Esophagus (tissue), 2 donors: ENCODE measurements around the gene PRKN. TPM values are rescaled to one million over a fixed set of nuclear protein-coding genes. Genes with fewer than 3 reads are reported as not detected.

ENCODE experiments used
- H3K27ac ChIP-seq, 2 donors: one replicate each; pipeline ENCODE4 v1.5.1; 2013; ENCODE audit warnings: low read depth in 2 of 2, mild to moderate bottlenecking in 2 of 2, inconsistent platforms in 1 of 2, low read length in 1 of 2, moderate library complexity in 1 of 2
- H3K27me3 ChIP-seq, 2 donors: one replicate each; pipeline ENCODE4 v1.6.1; 2013; ENCODE audit warnings: low read length in 2 of 2, control low read depth in 1 of 2, mild to moderate bottlenecking in 1 of 2; ENCODE audit not compliant: insufficient read depth in 2 of 2, control insufficient read depth in 1 of 2
- H3K36me3 ChIP-seq, 2 donors: one replicate each; pipeline ENCODE4 v1.6.1; 2013; ENCODE audit warnings: low read length in 1 of 2; ENCODE audit not compliant: control insufficient read depth in 2 of 2, insufficient read depth in 2 of 2
- H3K4me1 ChIP-seq, 2 donors: one replicate each; pipeline ENCODE4 v1.6.1; 2013; ENCODE audit warnings: low read length in 1 of 2; ENCODE audit not compliant: control insufficient read depth in 2 of 2, insufficient read depth in 2 of 2
- H3K4me3 ChIP-seq, 2 donors: one replicate each; pipeline ENCODE4 v1.5.1; 2013; ENCODE audit warnings: low read length in 2 of 2, mild to moderate bottlenecking in 2 of 2, low read depth in 1 of 2, moderate library complexity in 1 of 2
- H3K9me3 ChIP-seq, 2 donors: one replicate each; pipeline ENCODE4 v1.6.1; 2013; ENCODE audit warnings: mild to moderate bottlenecking in 2 of 2, low read depth in 1 of 2, low read length in 1 of 2, moderate library complexity in 1 of 2; ENCODE audit not compliant: control insufficient read depth in 2 of 2, insufficient read depth in 1 of 2
- WGBS, 2 donors: extraction: QIAGEN DNeasy Blood & Tissue Kit; methylation state at CpG; one replicate each; pipeline ENCODE4 v1.1.7; 2013; 5-methylcytosine and 5-hydroxymethylcytosine counted together
- polyA plus RNA-seq, 2 donors: library from polyadenylated mRNA; stranded (reverse); fragments of 200-250 nt; gene quantifications; one replicate each; pipeline ENCODE4 v1.2.3, GENCODE V29; 2013
- donor health status: healthy with polysubstance abuse.
- donor health status: Bipolar disorder and iron deficiency.

The PRKN gene
- polyA plus RNA-seq, 2 donors, result 0.28 to 0.45 TPM

GRCh38 chr6:162713974-162714780 is 13.4 kb downstream of the PRKN start:
- H3K9me3 ChIP-seq, result no peaks in the 10 kb centered on the region
- 81 to 85% methylated on average over 13 of the region's 13 CpGs for WGBS, 2 donors
- H3K27me3 ChIP-seq, result no peaks in the 10 kb centered on the region
- no peaks in the 10 kb centered on the region for H3K36me3 ChIP-seq
- H3K4me3 ChIP-seq, result no peak overlapping the region
- H3K4me1 ChIP-seq, result no peaks in the 10 kb centered on the region
- no peak overlapping the region for H3K27ac ChIP-seq

- no peaks in the 10 kb centered on the region for H3K36me3 ChIP-seq
- no peak overlapping the region for H3K27ac ChIP-seq
- no peaks in the 10 kb centered on the region for H3K27me3 ChIP-seq
- WGBS, 2 donors, result 90 to 91% methylated on average over 2 of the region's 2 CpGs
- H3K4me1 ChIP-seq, result no peaks in the 10 kb centered on the region
- H3K4me3 ChIP-seq, result no peak overlapping the region
- H3K9me3 ChIP-seq, result no peaks in the 10 kb centered on the region
Observed at GRCh38 chr6:162712694-162713093, 14.9 kb downstream of the PRKN start.

- H3K4me3 ChIP-seq, result no peak overlapping the region
- no peak overlapping the region for H3K27ac ChIP-seq
- H3K9me3 ChIP-seq, result no peaks in the 10 kb centered on the region
- 91 to 95% methylated on average over 4 of the region's 4 CpGs for WGBS, 2 donors
- H3K27me3 ChIP-seq, result no peaks in the 10 kb centered on the region
- H3K4me1 ChIP-seq, result no peaks in the 10 kb centered on the region
- no peaks in the 10 kb centered on the region for H3K36me3 ChIP-seq
Observed at GRCh38 chr6:162711376-162711775, 16.2 kb downstream of the PRKN start.

- Histone ChIP-seq H3K27me3 (no peaks in the 10 kb centered on the region), H3K4me1 (no peaks in the 10 kb centered on the region), H3K9me3 (no peaks in the 10 kb centered on the region), H3K36me3 (no peaks in the 10 kb centered on the region), H3K27ac (no peak overlapping the region), H3K4me3 (no peak overlapping the region)
- WGBS, 2 donors, result 90 to 95% methylated on average over 2 of the region's 2 CpGs
Observed at GRCh38 chr6:162710936-162711335, 16.6 kb downstream of the PRKN start.

- WGBS, 2 donors, result 90 to 93% methylated on average over 1 of the region's 1 CpG
Observed at GRCh38 chr6:162710419-162710818, 17.1 kb downstream of the PRKN start.

GRCh38 chr6:162709431-162709830 is 18.1 kb downstream of the PRKN start:
- no peaks in the 10 kb centered on the region for H3K27me3 ChIP-seq
- H3K4me1 ChIP-seq, result no peaks in the 10 kb centered on the region
- no peaks in the 10 kb centered on the region for H3K36me3 ChIP-seq
- H3K27ac ChIP-seq, result no peak overlapping the region
- 83 to 91% methylated on average over 4 of the region's 4 CpGs for WGBS, 2 donors
- H3K4me3 ChIP-seq, result no peak overlapping the region
- H3K9me3 ChIP-seq, result no peaks in the 10 kb centered on the region

More at GRCh38 chr6:162710419-162710818, 17.1 kb downstream of the PRKN start:
- Histone ChIP-seq H3K4me1 (no peaks in the 10 kb centered on the region), H3K27me3 (no peaks in the 10 kb centered on the region), H3K36me3 (no peaks in the 10 kb centered on the region), H3K4me3 (no peak overlapping the region), H3K27ac (no peak overlapping the region), H3K9me3 (no peaks in the 10 kb centered on the region)

- no peaks in the 10 kb centered on the region for H3K36me3 ChIP-seq
- no peaks in the 10 kb centered on the region for H3K27me3 ChIP-seq
- H3K4me1 ChIP-seq, result no peaks in the 10 kb centered on the region
- WGBS, 2 donors, result 93 to 96% methylated on average over 6 of the region's 6 CpGs
- H3K9me3 ChIP-seq, result no peaks in the 10 kb centered on the region
- no peak overlapping the region for H3K4me3 ChIP-seq
- no peak overlapping the region for H3K27ac ChIP-seq
Observed at GRCh38 chr6:162708971-162709370, 18.6 kb downstream of the PRKN start.

GRCh38 chr6:162706232-162706631 is 21.3 kb downstream of the PRKN start:
- H3K27me3 ChIP-seq, result no peaks in the 10 kb centered on the region
- no peak overlapping the region for H3K27ac ChIP-seq
- H3K4me1 ChIP-seq, result no peaks in the 10 kb centered on the region
- H3K36me3 ChIP-seq, result no peaks in the 10 kb centered on the region
- H3K9me3 ChIP-seq, result no peaks in the 10 kb centered on the region
- WGBS, 2 donors, result 42 to 43% methylated on average over 6 of the region's 6 CpGs
- H3K4me3 ChIP-seq, result no peak overlapping the region

GRCh38 chr6:162705736-162706135 is 21.8 kb downstream of the PRKN start:
- no peaks in the 10 kb centered on the region for H3K36me3 ChIP-seq
- H3K27me3 ChIP-seq, result no peaks in the 10 kb centered on the region
- 61 to 69% methylated on average over 4 of the region's 4 CpGs for WGBS, 2 donors
- H3K4me3 ChIP-seq, result no peak overlapping the region
- no peak overlapping the region for H3K27ac ChIP-seq
- H3K9me3 ChIP-seq, result no peaks in the 10 kb centered on the region
- no peaks in the 10 kb centered on the region for H3K4me1 ChIP-seq

GRCh38 chr6:162704001-162704400 is 23.6 kb downstream of the PRKN start:
- Histone ChIP-seq H3K4me1 (no peaks in the 10 kb centered on the region), H3K9me3 (no peaks in the 10 kb centered on the region), H3K4me3 (no peak overlapping the region), H3K36me3 (no peaks in the 10 kb centered on the region), H3K27ac (no peak overlapping the region), H3K27me3 (no peaks in the 10 kb centered on the region)
- WGBS, 2 donors, result 90 to 96% methylated on average over 4 of the region's 4 CpGs
